ENCODE measurements around the gene LDLRAD4. TPM values are rescaled to one million over a fixed set of nuclear protein-coding genes. Genes with fewer than 3 reads are reported as not detected.
A peak's percentile ranks its signal among the peaks of the same experiment; 100 is the strongest.

The LDLRAD4 gene
- polyA plus RNA-seq, 1 donor: 9.3 TPM

- no peak for DNase-seq (ENCODE audit: low read depth)
These were observed 207.0 kb downstream of the LDLRAD4 start for GRCh38 chr18:13425357-13426091.

- DNase-seq (ENCODE audit: low read depth): no peak
These were observed 208.8 kb downstream of the LDLRAD4 start for GRCh38 chr18:13427354-13427753.

GRCh38 chr18:13428319-13428718, 209.8 kb downstream of the LDLRAD4 start:
- no peak for DNase-seq (ENCODE audit: low read depth)

- DNase-seq (ENCODE audit: low read depth): no peak
These were observed 210.5 kb downstream of the LDLRAD4 start for GRCh38 chr18:13429016-13429415.

GRCh38 chr18:13429884-13430510, 211.4 kb downstream of the LDLRAD4 start:
- DNase-seq (ENCODE audit: low read depth): no peak

GRCh38 chr18:13430663-13431062, 212.1 kb downstream of the LDLRAD4 start:
- no peak for DNase-seq (ENCODE audit: low read depth)

GRCh38 chr18:13431886-13432285, 213.3 kb downstream of the LDLRAD4 start:
- DNase-seq (ENCODE audit: low read depth): no peak

GRCh38 chr18:13433125-13433524, 214.6 kb downstream of the LDLRAD4 start:
- DNase-seq (ENCODE audit: low read depth): no peak

- DNase-seq (ENCODE audit: low read depth): no peak
These were observed 215.1 kb downstream of the LDLRAD4 start for GRCh38 chr18:13433685-13434084.

- DNase-seq (ENCODE audit: low read depth): no peak
These were observed 216.3 kb downstream of the LDLRAD4 start for GRCh38 chr18:13434854-13435253.

- no peak for DNase-seq (ENCODE audit: low read depth)
These were observed 217.2 kb downstream of the LDLRAD4 start for GRCh38 chr18:13435586-13436333.

- peak; percentile 32 for DNase-seq (ENCODE audit: low read depth)
These were observed 218.0 kb downstream of the LDLRAD4 start for GRCh38 chr18:13436576-13436975.

- no peak for DNase-seq (ENCODE audit: low read depth)
These were observed 218.5 kb downstream of the LDLRAD4 start for GRCh38 chr18:13437034-13437433.

- DNase-seq (ENCODE audit: low read depth): no peak
These were observed 219.4 kb downstream of the LDLRAD4 start for GRCh38 chr18:13437796-13438506.

GRCh38 chr18:13438507-13439056, 220.0 kb downstream of the LDLRAD4 start:
- DNase-seq (ENCODE audit: low read depth): no peak

- DNase-seq (ENCODE audit: low read depth): no peak
These were observed 220.9 kb downstream of the LDLRAD4 start for GRCh38 chr18:13439461-13439860.

- no peak for DNase-seq (ENCODE audit: low read depth)
These were observed 222.0 kb downstream of the LDLRAD4 start for GRCh38 chr18:13440277-13441248.

- peak; percentile 25 for DNase-seq (ENCODE audit: low read depth)
These were observed 223.2 kb downstream of the LDLRAD4 start for GRCh38 chr18:13441736-13442135.

- DNase-seq (ENCODE audit: low read depth): no peak
These were observed 223.9 kb downstream of the LDLRAD4 start for GRCh38 chr18:13442451-13442850.

GRCh38 chr18:13443552-13443951, 225.0 kb downstream of the LDLRAD4 start:
- no peak for DNase-seq (ENCODE audit: low read depth)

Data from forelimb muscle (tissue), 1 donor.